ENCODE results near the gene GPR146. TPM values are rescaled to one million over a fixed set of nuclear protein-coding genes. Genes with fewer than 3 reads are reported as not detected.
"Not testable (repeated sequence)": the region's sequence is repeated elsewhere in the genome, so short reads cannot be mapped to it uniquely, and the experiment has no call there.

The GPR146 gene, protein sequence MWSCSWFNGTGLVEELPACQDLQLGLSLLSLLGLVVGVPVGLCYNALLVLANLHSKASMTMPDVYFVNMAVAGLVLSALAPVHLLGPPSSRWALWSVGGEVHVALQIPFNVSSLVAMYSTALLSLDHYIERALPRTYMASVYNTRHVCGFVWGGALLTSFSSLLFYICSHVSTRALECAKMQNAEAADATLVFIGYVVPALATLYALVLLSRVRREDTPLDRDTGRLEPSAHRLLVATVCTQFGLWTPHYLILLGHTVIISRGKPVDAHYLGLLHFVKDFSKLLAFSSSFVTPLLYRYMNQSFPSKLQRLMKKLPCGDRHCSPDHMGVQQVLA
- total RNA-seq: 3.0 and 3.6 TPM in 2 replicates

DNA sequence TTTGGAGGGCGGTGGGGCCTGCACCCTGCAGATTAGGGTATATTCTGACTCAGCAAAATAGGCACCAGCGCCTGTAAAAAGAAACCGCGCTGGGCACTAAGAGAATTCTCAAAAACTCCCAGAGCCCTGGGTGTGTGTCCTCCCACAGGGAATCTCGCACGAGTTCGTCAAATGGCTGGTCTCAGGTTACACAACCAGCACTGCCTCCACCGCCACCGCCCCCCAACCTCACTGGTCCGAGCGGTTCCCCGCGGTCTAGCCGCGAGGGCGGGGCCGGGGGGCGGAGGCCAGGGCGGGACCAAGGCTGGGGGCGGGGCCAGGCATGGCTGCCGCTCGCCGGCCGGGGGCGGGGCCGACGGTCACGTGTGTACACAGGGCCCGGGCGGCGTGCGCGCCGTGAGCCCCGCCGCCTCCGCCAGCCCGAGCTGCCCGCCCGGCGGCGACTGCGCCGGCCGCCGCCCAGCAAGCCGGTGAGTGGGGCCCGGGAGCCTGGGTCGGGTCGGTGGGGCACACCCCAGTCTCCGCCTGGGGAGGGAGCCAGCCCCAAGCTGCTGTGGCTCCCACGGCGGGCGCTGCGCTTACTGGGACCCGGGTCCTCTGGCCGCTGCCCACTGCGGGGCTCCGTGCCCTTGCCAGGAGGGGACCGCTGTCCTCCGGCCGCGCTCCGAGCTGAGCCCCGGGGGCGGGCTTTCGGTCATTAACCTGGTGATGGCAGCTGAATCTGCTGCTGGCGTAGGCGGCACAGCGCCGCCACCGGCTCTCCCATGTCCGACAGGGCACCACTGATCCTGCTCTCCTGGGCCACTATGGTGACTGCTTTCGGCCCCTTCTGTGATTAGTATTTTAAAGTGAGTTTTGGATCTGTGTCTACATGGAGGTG lies at the start of gene GPR146:
Gene GPR146 (plus strand): TSS at position 358 of the 880 bp plus-strand sequence. CDS start 12,970 bp downstream, outside the sequence.
- DNase-seq (ENCODE audit: low read depth): peak; percentile 88

- DNase-seq (ENCODE audit: low read depth): no peak
Observed at GRCh38 chr7:994592-995308, 49.6 kb upstream of the GPR146 start.

GRCh38 chr7:995571-995970 lies 48.8 kb upstream of the GPR146 start:
- DNase-seq (ENCODE audit: low read depth): no peak

DNA sequence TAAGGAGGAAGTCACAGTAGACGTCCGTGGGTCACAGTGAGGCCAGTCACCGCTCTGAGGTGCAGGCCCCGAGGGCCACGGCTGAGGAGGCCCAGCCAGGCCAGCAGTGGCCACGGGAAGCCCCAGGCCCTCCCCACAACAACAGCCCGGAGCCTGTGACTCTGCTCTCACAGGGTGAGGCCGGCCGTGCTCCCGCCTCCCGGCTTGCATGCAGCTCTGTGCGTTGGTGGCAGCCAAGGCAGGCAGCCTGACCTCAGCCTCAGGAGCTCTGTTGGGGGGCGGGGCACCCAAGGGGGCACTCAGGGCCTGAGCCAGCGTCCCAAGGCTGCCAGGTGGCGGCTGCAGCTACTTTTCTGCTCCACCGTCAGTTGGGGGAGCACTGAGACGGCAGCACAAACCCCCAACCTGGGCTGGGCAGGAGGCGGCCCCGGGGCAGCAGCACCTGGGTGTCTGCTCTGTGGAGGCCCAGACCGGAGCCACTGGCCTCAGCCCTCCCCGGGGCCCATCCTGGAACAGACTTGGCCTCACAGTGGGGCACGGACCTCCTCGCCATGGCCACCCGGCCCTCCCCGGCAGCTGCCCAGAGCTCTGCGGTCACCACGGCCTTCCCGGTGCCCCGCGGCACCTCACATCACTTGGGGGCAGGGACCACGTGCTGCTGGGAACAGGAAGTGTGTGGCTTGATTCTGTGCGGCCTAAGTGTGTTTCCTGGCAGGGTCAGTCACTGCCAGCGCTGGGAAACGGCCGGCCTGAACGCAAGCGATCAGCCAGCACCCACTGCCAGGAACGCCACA lies 48.1 kb upstream of the GPR146 start:
- no peak for DNase-seq (ENCODE audit: low read depth)

DNA sequence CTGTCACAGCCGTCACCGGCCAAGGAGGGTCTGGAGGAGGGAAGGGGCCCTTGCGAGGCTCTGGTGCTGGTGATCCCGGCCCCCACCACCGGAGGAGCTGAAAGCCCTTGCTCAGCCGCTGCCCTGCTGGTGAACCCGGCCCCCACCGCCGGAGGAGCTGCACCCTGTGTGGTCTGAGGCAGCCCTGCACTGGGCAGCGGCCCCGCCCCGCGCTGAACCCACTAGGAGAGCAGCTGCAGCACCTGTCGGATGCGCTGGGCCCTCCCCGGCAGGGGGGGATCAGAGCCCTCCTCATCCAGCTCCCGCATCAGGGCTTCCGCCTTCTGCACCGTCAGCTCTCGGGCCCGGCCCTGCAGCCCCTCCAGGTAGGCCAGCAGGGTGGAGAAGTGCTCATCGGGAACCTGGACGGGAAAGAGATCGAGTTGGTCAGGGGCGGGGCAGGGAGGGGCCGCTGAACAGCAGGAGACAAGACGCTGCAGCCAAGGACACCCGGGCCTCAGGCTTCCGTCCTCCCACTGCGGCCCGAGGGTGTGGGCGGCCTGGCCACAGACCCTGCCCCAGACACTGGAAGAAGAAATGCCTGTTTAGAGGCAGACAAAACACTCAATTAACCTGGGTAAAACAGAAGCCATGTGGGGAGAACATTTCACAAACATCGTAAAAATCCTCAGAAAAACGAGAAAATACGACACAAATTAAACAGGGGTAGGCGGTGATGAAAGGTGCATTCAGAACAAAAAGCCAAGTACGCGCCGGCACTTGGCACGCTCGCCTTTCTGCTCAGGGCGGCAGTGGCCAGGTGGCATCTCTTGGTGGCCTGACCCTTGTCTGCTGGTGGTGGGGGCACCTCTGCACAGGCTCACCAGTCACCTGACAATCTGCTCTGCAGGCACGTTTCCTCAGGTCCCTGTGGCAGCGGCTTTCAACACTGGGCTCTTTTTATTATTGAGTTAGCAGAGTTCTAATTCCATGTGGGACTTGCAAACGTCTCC lies 46.6 kb upstream of the GPR146 start:
- no peak for DNase-seq (ENCODE audit: low read depth)

- DNase-seq (ENCODE audit: low read depth): no peak
Observed at GRCh38 chr7:999149-999879, 45.0 kb upstream of the GPR146 start.

DNA sequence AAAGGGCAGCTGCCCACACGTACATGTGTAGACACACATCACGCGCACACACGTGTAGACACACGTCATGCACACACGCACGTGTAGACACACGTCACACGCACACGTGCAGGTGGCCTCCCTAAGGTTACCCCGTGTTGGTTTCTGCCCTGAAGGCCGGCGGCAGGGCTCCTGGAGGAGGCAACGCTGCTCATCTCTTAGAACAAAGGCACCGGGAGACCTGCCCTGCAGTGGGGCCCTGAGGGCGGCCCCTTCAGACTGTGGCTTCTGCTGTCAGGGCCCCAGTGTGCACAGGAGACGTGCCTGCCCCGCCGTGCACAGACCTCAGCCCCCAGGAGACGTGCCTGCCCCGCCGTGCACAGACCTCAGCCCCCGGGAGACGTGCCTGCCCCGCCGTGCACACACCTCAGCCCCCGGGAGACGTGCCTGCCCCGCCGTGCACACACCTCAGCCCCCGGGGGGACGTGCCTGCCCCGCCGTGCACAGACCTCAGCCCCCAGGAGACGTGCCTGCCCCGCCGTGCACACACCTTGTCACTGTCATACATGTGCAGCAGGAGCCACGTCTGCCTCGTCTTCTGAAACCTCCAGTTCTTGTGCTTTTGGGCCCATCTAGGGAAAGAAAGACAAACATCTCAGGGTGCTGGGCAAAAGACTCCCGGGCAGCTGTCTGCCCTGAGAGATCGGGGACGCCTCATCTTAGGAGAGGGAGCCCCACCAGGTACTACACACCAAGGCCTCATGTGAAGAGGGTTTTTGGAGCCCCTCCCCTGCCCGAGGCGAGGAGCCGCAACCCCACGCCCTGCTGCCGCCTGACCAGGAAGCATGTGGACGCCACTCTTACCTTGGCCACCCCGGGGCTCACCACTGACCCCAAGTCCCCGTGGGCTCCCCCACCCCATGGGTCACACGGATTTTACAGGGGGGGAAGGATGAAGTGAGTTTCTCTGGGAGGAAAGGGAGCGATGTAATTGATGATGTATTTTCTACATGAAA lies 44.1 kb upstream of the GPR146 start:
- DNase-seq (ENCODE audit: low read depth): no peak

GRCh38 chr7:1001069-1001770 lies 43.1 kb upstream of the GPR146 start:
- not testable (repeated sequence) for DNase-seq (ENCODE audit: low read depth)

- DNase-seq (ENCODE audit: low read depth): not testable (repeated sequence)
Observed at GRCh38 chr7:1002026-1002425, 42.3 kb upstream of the GPR146 start.

GRCh38 chr7:1002445-1002844 lies 41.9 kb upstream of the GPR146 start:
- not testable (repeated sequence) for DNase-seq (ENCODE audit: low read depth)

DNA sequence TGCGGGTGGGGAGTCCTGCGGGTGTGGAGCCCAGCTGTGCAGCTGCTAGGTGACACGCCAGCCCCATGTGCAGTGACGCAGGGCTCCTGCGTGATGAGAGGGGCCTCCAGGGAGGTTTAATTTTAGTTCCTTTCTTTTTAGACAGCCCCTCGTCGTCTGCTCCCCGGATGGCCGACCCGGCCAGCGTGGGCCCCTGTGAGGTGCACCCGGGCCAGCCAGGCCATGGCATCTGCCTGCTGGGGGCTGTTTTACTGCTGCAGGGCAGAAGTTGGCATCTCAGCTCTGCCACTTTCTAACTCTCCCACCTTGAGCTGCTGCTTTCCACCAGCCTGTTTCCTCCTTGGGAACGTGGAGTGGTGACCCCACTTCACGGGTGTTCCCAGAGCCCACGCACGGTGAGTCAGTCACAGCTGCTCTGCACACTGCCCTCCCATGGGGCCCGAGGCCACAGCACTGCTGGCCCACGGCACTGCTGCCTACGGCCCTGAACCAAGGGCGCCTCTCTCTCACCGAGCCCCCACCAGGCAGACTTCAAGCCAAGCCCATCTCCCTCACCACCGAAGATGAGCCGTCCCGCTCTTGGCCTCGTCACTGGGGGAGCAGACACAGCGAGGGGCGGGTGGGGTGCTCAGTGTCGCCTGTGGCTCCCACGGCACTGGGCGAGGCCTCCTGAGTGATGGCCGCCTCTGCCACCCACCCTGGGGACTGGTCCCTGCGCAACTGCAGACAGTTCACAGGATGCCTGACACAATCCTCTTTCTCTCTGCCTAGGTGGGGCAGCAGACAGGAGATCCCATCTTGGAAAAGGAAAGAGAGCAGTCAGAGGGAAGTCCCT lies 40.1 kb upstream of the GPR146 start:
- DNase-seq (ENCODE audit: low read depth): no peak

DNA sequence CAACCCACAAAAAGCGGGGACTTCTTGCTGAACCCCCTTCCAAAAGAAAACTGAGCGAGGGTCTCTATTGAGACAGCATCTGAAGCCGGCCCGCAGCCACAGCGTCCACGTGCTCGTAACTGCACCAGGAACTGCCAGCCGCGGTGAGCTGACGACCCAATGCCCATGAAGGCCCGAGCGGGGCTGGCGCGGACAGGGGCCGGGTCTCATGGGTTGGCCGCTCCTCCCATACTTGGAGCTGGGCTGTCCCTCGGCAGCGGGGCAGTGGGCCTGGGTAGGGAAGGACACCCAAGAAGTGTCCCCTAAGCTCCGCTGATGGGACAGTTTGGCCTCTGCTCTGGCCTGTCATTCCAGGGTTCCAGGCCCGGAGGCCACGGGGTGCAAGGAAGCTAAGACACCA lies 39.0 kb upstream of the GPR146 start:
- DNase-seq (ENCODE audit: low read depth): no peak

- DNase-seq (ENCODE audit: low read depth): no peak
Observed at GRCh38 chr7:1007901-1008300, 36.4 kb upstream of the GPR146 start.

GRCh38 chr7:1008733-1009363 lies 35.5 kb upstream of the GPR146 start:
- no peak for DNase-seq (ENCODE audit: low read depth)

DNA sequence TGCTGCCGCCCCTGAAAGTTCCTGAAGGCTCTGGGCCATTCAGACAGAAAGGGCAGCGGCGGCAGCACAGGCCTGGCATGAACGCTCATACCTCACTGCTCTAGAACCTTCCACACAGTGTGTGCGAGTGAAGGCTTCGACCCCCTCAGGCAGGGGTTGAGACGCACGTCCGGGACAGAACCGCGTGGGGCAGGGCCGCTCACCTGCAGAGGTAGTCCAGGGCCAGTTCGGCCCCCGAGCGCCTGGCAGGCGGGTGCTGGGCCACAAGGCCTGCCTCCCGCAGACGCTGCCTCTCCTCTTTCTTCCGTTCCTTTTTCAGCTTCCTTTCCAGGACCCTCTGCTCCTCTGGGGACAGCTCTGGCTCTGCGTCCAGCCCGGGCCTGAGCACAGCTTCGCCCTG lies 34.6 kb upstream of the GPR146 start:
- no peak for DNase-seq (ENCODE audit: low read depth)

DNA sequence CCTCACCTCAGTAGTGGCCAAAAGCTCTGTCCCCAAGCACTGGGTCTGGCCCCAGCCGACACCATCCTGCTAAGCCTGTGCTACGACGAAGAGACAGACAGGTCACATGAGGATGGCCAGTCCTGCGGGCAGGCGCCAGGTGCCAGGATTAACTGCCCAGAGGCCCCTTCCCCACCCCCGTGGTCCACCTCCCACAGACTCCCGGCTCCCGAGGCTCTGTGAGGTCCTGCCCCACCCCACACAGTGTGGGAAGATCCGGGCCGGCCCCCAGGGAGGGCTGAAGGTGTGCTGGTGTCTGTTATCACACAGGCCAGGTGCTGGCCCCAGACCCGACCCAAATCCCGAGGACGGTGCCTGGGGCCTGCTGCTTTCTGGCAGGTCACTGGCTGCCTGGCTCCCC lies 34.1 kb upstream of the GPR146 start:
- no peak for DNase-seq (ENCODE audit: low read depth)
